CD4-positive, alpha-beta T cell treated with Interleukin-15 for 4 hours (primary cell): Measurements from ENCODE around the gene NMNAT3.

Experiments used
- DNase-seq: peaks from one replicate; pipeline ENCODE4 v3.0.0-alpha.2; 2020; ENCODE audit warnings: low spot score

NMNAT3 gene

DNA sequence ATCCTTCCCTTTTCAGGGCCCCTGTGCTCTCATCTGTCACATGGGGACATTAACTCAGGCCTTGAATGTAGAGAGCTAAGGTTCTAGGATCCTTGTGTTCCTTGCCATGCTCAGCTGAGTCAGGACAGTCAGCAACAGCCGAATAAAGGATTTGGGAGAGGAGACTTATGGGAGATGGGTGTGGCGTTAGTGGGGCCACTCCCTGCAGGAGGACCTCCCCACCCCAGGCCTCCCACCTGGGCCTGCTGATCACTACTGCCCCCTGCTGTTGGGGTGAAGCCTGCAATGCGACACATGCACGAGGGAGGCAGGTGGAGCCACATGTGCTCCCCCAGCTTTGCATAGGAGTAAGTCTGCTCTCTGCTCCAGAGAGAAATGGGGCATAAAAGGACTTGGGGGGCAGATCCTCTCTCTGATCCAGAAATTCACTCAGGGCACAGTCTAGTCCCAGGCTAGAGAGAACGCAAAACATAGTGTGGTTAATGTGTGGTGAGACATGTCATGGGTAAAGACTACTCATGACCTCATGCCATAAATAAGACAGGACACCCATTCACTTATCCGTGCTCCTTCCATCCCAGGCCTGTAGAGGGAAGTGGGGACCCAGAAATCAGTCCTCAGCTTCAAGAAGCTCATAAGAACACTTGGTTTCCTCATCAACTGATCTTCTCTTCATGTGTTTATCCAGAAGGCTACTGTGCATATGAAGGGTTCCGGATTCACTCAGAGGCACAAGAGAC is 157.6 kb downstream of the NMNAT3 start:
- DNase-seq, result no peak

DNA sequence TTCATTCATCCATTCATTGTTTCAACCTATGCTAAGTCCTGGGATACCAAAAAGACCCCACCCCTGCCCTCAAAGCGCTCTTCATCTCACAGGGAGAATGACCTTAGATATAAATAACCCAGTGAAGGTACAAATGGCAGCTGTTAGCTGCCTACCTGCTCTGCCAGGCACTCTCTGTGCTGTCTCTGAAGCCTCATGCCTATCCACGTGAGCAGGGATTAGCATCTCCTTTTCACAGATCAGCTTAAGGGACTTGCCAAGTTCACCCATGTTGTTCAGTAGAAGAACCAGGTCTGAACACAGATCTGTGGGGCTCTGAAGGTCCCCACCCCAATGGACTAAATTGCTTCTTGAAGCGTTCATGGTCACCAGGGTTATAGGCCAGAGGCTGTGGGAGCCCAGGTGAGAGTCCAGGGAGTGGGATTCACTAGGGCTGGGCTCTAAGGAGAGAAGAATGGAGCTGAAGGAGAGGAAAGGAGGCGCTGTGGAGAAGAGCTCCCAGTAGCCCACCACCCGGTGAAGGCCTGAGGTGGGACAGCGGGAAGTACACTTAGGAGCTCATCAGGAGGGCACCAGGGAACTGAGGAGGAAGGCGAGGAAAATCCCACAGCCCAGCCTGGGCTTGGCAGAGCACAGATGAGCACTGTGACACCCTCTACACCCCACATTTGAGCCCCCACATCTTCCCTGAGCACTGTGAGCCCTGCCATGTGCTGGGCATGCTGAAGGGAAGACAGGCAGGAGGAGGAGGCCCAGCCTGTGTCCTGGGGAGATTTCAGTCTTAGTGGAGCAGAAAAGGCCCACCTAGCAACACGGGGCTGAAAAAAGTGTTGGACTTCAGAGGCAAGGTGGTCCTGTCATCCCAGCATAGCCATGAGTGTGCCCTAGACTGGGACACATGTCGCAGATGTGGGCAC is 158.6 kb downstream of the NMNAT3 start:
- no peak for DNase-seq

GRCh38 chr3:139518306-139518705 is 159.5 kb downstream of the NMNAT3 start:
- no peak for DNase-seq

- DNase-seq, result no peak
Observed at GRCh38 chr3:139517321-139518065, 160.3 kb downstream of the NMNAT3 start.

DNA sequence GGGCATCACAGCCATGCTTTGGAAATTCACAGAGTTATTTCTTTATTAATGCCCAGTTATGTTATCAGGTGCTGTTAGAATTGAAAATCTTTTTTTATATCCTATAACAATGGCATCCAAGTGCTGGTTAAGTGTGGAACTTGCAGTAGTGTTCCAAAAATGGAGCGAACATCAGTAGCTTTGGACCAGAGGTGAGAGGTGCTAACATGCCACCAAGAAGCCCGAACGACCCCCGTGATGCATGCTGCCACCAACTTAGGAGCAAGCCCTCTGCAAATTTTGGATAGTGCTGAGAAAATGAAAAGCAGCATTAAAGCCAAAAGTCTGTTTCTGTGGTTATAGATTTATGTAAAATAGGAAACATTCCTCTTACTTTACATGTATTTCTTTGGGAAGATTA is 163.0 kb downstream of the NMNAT3 start:
- no peak for DNase-seq
